Activated CD8-positive, alpha-beta memory T cell treated with anti-CD3 and anti-CD28 coated beads for 4 hours (primary cell): ENCODE data around the gene SPTAN1.

Source experiments
- DNase-seq, 2 donors: peaks; one replicate each; pipeline ENCODE4 v3.0.0-alpha.2; 2020; ENCODE audit warnings: low read depth in 2 of 2

The SPTAN1 gene

DNA sequence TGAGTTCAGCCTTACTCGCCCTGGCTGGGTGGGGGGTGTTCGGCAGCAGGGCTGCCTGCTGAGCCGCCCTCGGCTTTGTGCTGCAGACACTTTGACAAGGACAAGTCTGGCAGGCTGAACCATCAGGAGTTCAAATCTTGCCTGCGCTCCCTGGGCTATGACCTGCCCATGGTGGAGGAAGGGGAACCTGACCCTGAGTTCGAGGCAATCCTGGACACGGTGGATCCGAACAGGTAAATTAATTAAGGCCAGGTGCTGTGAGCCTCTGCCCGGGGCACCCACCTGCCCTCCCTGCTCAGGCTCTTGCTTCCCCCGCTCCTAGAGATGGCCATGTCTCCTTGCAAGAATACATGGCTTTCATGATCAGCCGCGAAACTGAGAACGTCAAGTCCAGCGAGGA, 80.1 kb downstream of the SPTAN1 start:
- no peak for DNase-seq

DNA sequence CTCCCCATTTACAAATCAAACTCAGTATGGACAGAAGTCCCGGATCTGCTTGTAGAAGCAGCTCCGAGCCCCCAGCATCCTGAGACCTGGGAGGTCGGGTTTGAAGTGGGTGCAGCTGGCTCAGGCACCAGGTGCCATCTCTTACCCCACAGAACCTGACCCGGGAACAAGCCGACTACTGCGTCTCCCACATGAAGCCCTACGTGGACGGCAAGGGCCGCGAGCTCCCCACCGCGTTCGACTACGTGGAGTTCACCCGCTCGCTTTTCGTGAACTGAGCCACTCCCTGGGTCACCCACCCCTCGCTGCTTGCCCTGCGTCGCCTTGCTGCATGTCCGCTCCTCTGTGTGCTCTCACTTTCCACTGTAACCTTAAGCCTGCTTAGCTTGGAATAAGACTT, 80.7 kb downstream of the SPTAN1 start:
- DNase-seq: no peak

DNA sequence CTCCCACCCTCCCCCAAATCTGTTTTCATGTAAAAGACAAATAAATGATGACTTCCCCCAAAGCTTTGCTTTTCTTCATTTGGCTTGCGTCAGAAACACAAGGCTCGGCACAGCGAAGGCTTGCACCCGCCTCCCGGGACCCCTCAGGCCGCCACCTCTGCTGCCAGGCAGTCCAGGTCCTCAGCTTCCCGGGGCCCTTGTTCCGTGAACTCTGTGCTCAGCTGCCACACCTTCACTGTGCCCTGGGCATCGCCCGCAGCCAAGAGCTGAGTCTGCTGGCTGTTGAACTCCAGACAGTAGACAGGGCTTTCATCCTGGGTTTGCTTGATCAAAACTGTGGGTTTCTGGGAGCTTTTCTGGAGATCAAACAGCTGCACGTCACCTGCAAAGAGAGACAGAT, 81.2 kb downstream of the SPTAN1 start:
- DNase-seq: no peak

DNA sequence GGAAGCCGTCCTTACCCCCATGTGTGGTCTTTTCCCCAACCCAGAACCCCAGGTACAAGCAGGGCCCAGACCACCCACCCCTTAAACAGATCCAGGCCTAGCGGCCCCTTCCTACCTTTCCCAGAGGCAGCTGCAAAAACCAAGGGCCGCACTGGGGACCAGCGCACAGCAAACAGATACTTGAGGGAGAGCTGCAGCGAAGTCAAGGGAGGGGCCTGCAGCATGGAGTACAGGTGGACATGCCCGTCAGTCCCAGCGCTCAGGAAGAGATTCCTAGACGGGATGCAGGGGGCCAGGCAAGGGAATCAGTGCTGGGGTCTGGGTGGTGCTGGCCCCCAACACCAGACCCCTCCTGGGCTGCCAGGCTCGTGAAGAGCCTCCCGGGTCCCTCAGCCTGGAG, 81.7 kb downstream of the SPTAN1 start:
- no peak for DNase-seq

DNA sequence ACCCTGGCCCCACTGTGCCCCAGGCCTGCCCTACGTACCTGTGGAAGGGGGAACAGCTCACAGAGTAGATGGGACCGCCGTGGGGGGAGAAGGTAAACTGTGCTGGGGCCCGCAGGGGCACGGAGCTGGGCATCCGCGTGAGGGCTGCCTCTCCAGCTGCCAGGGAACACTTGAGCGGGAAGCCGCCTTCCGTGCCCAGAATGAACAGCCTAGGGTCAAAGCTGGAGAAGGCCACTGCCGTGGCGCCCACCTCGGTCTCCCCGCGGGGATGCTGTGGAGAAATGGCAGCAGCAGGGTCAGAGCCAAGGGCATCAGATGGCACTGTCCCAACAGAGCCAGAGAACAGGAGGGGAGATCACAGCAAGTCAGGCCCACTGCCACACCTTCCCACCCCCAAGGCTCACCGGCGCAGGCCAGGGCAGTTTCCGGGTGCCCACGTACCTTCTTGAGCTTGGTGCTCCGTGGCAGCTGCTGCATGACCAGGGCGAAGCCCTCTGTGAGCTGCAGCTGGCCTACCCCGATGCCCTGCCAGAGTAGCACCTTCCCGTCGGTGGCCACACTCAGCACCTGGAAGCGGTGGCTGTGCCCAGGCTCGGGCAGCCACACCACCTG, 82.4 kb downstream of the SPTAN1 start:
- no peak for DNase-seq

DNA sequence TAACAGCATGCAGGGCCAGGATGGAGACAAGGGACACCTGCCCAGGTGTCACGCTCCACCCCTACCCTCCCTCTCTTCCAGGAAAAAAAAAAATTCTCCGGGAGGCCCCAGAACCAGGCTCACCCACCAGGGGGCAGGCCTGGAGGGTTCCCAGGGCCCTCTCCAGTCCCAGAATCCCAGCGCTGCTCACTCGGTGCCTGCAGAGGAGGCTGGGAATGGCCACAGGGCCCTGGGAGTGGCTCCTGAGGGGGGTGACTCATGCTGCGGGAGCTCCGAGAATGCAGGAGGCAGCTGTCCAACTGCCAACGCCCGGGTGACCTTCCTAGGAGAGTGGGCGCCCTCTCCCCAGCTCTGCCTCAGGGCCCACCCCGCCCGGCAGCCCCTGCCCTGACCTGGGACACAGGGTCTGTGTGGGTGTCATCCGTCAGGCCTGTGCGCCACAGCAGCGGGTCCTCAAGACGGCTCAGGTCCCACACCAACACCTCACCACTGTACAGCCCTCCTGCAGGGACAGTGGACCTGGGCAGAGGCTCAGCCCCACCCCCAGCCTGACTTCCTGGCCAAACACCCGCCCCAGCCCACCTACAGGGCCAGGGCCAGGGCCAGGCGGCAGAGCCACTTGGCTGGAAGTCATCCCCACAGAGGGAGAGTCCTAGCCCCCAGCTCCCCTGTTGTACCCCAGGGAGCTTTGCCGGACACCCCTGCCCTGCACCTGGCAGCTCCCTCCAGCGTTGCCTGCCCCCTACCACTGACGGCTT, 83.1 kb downstream of the SPTAN1 start:
- DNase-seq: no peak

- no peak for DNase-seq
These were observed 83.6 kb downstream of the SPTAN1 start for GRCh38 chr9:128636024-128636390.

- no peak for DNase-seq
These were observed 84.5 kb downstream of the SPTAN1 start for GRCh38 chr9:128636556-128637530.

- no peak for DNase-seq
These were observed 85.3 kb downstream of the SPTAN1 start for GRCh38 chr9:128637656-128638055.

GRCh38 chr9:128638580-128638979, 86.2 kb downstream of the SPTAN1 start:
- no peak for DNase-seq

DNA sequence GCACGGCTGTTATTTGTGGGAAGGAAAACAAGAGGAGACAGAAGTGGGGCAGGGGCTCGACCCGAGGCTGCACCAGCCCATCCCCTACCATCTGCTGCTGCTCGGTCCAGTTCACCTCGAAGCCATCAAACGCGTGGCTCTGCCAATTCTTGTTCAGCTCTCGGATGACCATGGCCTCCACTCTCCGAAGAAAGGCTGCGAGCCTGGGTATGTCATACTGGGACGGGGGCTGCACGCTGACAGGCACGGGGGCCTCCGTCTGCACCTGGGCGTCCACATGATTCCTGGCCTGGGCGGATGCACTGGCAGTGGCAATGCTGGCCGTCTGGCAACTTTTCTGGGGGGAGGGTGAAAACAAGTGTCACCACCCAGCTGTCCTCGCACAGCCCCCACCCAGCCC, 88.2 kb downstream of the SPTAN1 start:
- no peak for DNase-seq

DNA sequence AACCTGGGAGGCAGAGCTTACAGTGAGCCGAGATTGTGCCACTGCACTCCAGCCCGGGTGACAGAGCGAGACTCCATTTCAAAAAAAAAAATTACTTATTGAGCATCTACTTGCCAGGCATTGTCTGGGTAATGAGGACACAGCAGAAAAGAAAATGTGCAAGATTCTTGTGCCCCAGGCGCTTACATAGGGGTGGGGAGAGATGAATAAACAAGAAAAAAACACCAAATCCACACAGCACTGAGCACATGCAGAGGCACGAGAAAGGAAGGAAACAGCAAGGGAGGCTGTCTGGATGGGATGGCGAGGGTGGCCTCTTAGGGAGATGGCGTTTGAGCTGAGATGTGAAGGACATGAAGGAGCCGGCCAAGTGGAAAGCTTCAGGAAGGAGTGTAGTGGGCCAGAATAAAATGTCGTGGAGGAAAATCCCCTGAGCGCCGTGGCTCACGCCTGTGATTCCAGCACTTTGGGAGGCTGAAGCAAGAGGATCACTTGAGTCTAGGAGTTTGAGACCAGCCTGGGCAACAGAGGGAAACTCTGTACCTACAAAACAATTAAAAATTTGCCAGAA, 90.4 kb downstream of the SPTAN1 start:
- no peak for DNase-seq

GRCh38 chr9:128643519-128644300, 91.3 kb downstream of the SPTAN1 start:
- no peak for DNase-seq

DNA sequence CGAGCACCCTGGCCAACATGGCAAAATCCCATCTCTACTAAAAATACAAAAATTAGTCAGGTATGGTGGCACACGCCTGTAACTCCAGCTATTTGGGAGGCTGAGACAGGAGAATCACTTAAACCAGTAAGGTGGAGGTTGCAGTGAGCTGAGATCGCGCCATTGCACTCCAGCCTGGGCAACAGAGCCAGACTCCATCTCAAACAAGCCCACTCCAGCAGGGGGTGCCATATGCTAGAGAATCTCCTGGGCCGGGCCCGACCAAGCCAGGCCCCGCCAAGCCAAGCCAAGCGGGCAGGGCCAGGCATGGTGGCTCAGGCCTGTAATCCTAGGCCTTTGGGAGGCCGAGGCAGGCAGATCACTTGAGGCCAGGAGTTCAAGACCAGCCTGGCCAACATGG, 95.8 kb downstream of the SPTAN1 start:
- DNase-seq: peak; percentile 41 to 50

- DNase-seq: no peak
These were observed 99.4 kb downstream of the SPTAN1 start for GRCh38 chr9:128651798-128652197.

- DNase-seq: no peak
These were observed 101.5 kb downstream of the SPTAN1 start for GRCh38 chr9:128653908-128654307.

DNA sequence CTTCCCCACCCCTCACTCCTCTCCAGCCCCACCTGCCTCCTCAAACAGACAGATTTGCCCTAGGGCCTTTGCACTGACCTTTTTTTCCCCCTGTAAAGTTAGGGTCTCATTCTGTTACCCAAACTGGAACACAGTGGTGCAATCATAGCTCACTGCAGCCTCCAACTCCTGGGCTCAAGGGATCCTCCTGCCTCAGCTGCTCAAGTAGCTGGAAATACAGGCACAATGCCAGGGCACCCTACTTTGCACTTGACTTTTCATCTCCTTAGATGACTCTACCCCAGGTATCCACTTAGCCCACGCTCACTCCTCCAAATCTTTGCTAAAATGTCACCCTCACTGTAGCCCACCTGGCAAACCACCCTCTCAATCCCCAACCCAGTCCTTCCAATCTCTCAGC, 102.1 kb downstream of the SPTAN1 start:
- no peak for DNase-seq

DNA sequence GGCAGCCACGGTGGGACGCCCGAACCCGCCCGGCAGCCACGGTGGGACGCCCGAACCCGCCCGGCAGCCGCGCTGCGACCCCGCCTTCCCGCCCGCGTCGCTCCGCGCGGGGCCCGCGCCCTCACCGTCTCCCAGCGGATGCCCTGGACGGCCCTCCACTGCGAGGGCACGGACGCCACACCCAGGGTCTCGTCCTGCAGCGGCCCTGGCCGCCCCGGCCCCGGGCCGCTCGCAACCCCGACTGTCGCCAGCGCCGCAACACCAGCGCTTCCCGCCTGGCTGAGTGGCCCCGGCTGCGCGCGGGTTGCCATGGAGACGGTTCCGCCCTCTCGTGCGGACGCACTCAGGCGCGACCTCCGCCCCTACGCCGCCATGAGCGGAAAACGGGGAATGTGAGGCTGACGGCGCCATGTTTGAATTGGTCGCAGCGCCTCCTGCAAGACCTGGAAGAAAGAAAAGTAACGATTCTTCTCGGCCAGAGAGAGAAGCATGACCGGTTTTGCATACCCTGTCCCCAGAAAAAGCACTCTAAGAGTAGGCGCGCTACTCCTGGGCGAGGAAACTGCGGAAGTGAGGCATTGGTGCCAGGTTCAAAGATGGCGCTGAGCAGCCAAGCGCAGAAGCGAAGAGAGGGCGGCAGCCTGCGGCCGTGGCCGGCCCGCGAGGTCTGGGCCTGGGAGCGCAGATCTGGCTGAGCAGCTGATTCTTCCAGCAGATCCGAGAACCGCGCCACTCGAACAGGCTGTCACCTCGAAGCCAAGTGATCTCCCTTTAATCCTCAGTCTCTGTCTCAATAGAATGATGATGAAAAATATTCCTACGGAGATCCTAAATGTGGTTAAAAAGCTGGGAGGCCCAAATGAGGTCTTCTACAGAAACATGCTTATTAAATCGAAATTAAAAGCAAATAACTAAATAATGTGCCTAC, 104.3 kb downstream of the SPTAN1 start, which contains the start of gene DYNC2I2:
TSS of gene DYNC2I2 (minus strand) at position 432 of the 928 bp plus-strand sequence. CDS start at position 311, 121 bp downstream.
- peak; percentile 90 to 94 for DNase-seq

DNA sequence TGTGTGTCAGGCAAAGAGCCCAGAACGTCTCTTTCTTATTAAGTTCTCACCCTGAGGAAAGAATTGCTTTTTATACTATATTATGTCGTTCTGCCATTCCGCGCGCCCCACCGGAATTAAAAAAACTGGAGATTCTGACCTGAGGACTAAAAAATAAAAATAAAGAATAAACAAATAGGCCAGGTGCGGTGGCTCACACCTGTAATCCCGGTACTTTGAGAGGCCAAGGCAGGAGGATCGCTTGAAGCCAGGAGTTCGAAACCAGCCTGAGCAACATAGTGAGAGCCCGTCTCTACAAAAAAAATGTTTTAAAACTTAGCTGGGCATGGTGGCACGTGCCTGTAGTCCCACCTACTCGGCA, 104.9 kb downstream of the SPTAN1 start:
- DNase-seq: no peak

DNA sequence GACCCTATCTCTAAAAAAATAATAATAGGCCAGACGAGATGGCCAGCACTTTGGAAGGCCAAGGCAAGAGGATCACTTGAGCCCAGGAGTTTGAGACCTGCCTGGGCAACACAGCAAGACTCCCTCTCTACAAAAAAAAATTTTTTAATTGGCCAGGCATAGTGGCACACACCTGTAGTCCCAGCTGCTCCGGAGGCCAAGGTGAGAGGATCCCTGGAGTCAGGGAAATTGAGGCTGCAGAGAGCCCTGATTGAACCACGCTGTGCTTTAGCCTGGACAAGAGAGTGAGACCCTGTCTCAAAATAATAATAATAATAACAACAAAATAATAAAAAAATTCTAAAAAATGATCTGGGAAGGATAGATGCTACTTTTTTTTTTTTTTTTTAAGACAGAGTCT, 105.4 kb downstream of the SPTAN1 start:
- no peak for DNase-seq
